GM13976 (cell line): ENCODE measurements around the gene MED31.
"Not testable (repeated sequence)": the region's sequence is repeated elsewhere in the genome, so short reads cannot be mapped to it uniquely, and the experiment has no call there.

Experiments
- DNase-seq: peaks from one replicate; pipeline ENCODE4 v3.0.0; 2012; ENCODE audit warnings: low spot score
- in situ Hi-C: fragments of 300-500 bp; cut with MboI; formaldehyde crosslinking; loops from one replicate; pipeline ENCODE4 v1.12.0; 2022; ENCODE audit warnings: low sequenced_read_pairs, mixed read lengths, inconsistent platforms; ENCODE audit not compliant: unreplicated experiment
- TF ChIP-seq, protein P1 (sequence below): IDR thresholded peaks from 2 replicates; pipeline ENCODE4 v1.5.1; 2012; ENCODE audit warnings: borderline replicate concordance, mild to moderate bottlenecking; ENCODE audit not compliant: insufficient read depth; ENCODE audit errors: extremely low read depth, missing control alignments, control extremely low read depth

The MED31 gene

DNA sequence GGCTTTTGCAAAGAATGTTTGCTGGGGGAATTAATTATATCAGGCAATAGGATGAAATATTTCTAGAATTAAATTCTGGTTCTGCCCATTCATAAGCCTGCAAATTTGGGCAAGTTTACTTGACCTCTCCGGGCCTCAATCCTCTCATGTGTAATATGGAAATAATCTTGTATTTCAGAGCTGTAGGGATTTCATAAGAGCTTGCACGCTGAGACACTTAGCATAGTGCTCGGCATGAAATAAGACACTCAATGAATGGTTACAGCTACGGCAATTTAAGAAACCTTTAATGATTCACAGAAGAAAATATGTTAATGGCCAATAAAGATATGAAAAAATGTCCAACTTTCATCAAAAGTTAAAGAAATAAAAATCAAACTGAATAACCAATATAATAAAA is 54.5 kb downstream of the MED31 start:
- TF ChIP-seq, protein P1, sequence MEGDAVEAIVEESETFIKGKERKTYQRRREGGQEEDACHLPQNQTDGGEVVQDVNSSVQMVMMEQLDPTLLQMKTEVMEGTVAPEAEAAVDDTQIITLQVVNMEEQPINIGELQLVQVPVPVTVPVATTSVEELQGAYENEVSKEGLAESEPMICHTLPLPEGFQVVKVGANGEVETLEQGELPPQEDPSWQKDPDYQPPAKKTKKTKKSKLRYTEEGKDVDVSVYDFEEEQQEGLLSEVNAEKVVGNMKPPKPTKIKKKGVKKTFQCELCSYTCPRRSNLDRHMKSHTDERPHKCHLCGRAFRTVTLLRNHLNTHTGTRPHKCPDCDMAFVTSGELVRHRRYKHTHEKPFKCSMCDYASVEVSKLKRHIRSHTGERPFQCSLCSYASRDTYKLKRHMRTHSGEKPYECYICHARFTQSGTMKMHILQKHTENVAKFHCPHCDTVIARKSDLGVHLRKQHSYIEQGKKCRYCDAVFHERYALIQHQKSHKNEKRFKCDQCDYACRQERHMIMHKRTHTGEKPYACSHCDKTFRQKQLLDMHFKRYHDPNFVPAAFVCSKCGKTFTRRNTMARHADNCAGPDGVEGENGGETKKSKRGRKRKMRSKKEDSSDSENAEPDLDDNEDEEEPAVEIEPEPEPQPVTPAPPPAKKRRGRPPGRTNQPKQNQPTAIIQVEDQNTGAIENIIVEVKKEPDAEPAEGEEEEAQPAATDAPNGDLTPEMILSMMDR, result no peak
- in situ Hi-C loops, result no loop called here

DNA sequence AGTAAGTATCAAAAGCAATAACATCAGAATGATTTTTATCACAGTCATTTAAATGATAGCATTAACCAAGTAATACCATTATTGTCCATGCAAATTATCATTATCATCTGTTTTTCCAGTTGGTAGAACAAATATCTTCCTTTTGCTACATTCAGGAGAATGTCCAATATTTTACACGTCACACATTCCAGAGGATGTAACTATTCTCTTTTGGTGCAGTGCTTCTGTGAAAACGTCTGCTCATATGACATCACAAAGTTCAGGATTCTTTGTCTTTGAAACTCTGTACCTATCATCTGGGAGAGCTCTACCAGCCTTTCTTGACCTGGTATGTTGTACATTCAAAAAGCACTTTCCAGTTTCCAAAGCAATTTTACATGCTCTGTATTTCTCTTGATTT is 54.9 kb downstream of the MED31 start:
- TF ChIP-seq, protein P1, result no peak

More for the DNA sequence above, 54.5 kb downstream of the MED31 start:
- no peak for DNase-seq

DNA sequence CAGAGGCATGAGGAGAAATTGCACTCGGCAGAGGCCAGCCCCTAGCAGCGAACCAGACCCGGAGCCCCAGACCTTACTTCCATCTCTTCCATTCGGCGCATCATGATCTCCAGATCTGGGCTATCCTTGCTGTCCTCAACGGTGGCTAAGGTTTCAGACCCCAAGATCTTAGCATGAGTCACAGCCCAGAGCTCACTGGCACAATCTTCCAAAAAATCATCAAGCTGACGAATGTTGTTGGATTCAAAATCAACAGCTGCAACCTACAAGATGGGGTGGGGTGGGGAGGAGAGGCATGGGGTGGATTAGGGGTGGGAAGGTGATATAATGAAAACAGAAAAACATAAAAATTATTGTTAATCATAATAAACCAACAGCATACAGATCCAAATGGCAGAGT is 55.3 kb downstream of the MED31 start:
- no peak for DNase-seq
- in situ Hi-C loops, result no loop called here
- TF ChIP-seq, protein P1, result no peak

More for the DNA sequence above, 54.9 kb downstream of the MED31 start:
- DNase-seq, result no peak
- in situ Hi-C loops, result no loop called here

- in situ Hi-C loops, DNase-seq: not testable (repeated sequence)
Observed at GRCh38 chr17:6593371-6593770, 58.0 kb downstream of the MED31 start.
